Effector CD8-positive, alpha-beta T cell (primary cell): ENCODE measurements around the gene IQGAP2.

Experiments used
- DNase-seq: peaks from one replicate; lab custom pipeline; 2025; lab: John Stamatoyannopoulos, UW

Gene IQGAP2

DNA sequence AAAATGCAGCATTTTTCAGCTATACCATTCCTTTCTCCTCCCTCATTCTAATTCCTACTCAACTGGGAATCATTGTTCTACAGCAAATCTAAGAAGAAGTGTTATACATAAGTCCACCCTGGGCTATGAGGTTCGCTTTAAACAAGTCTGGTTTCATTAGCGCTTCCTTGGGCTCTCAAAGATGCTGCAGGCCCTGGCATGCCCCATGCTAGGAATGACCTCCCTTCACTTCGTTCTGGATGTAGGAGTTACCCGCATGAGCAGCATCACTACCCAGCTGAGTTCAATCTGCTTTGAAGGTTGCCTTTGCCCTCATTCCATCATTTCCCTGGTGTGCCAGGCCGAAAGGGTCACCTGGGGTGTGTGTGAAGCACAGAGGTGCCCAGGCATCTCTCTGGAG is 348.2 kb downstream of the IQGAP2 start:
- DNase-seq: no peak

DNA sequence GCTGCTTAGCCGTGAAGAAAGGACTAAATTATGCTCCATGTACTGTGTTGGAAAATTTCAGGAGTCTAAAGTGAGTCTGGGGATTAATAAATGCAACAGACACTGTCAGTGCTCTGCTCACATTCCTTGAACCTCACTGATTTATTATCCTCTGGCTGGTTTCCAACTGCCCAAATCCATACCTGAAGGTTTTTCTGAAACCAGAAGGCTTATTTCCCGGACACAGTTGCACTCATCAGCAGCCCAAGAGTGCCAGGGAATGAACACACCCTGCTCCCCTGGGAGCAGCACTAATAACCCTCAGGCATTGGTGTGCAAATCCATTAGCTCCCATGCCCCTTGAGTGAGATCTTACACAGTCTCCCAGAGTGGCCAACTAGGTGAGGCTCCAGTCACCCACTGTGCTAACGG is 351.6 kb downstream of the IQGAP2 start:
- no peak for DNase-seq

DNA sequence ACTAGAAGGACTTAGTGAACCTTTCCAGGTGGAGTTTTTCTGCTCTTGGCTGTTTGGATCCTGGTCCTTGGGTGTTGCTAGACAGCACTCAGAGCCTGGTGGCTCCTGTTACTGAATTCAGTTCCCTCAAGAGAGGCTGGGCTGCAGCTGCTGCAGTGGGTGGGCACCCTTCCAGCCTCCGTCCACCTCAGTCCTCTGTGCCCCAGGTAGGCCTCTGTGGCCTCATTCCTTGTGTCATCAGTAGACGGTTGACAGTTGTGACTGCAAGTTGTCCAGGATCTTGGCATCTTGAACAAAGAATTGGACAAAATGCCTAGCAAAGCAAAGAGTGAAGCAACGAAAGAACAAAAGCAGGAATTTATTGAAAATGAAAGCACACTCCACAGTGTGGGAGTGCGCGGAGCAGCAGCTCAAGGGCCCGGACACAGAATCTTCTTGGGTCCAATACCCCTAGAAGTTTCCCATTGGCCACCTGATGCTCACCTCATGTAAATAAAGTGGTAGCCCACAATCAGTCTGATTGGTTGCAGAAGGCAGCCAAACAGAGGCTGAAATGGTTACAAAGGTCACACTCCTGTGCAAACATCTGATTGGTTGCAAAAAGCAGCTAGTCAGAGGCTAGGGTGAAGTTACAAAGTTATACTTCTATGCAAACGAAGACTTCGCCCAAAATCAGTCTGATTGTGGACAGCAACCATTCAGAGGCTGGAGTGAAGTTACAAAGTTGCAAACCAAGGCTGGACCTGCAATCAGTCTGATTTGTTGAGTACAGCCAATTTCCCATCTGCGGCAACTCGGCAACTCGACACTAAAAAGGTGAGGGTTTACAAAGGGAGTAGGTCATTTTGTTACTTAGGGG is 352.9 kb downstream of the IQGAP2 start:
- no peak for DNase-seq

DNA sequence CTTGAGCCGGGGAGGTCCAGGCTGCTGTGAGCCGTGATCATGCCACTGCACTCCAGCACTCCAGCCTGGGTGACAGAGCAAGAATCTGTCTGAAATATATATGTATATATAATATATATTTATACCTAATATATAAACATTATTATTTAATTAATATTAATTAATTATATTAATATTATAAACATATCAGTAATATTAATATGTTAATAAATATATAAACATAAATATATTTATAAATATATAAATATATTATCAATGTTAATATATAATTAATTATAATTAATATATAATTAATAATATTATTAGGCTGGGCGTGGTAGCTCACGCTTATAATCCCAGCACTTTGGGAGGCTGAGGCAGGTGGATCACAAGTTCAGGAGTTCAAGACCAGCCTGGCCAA is 354.0 kb downstream of the IQGAP2 start:
- no peak for DNase-seq
